DOHH2 (cell line): ENCODE measurements around the gene RBM12.

Source experiments
- H3F3A ChIP-seq: fragments of 200-600 bp; sonication (generic), shearing (Covaris generic); 2 replicates; pipeline ENCODE4 v1.6.0; 2016; ENCODE audit warnings: antibody characterized with exemption, mild to moderate bottlenecking; ENCODE audit not compliant: control insufficient read depth, insufficient read depth
- H3K27ac ChIP-seq: fragments of 200-600 bp; sonication (generic); 2 replicates; pipeline ENCODE4 v1.5.1; 2014; ENCODE audit warnings: low read depth, mild to moderate bottlenecking, low read length, moderate library complexity
- H3K27me3 ChIP-seq: fragments of 200-600 bp; sonication (generic); 2 replicates; pipeline ENCODE4 v1.6.1; 2014; ENCODE audit warnings: mild to moderate bottlenecking, low read length, mixed read lengths; ENCODE audit not compliant: control insufficient read depth
- H3K36me3 ChIP-seq: fragments of 200-600 bp; sonication (generic); 2 replicates; pipeline ENCODE4 v1.6.1; 2014; ENCODE audit warnings: mild to moderate bottlenecking, low read length, moderate library complexity, mixed read lengths; ENCODE audit not compliant: control insufficient read depth
- H3K4me1 ChIP-seq: fragments of 200-600 bp; sonication (generic); 2 replicates; pipeline ENCODE4 v1.6.1; 2014; ENCODE audit warnings: mild to moderate bottlenecking, low read length, mixed read lengths; ENCODE audit not compliant: control insufficient read depth
- H3K4me2 ChIP-seq: fragments of 200-600 bp; sonication (generic); 2 replicates; pipeline ENCODE4 v1.6.0; 2014; ENCODE audit warnings: mild to moderate bottlenecking, low read length, moderate library complexity
- H3K4me3 ChIP-seq: fragments of 200-600 bp; sonication (generic); 2 replicates; pipeline ENCODE4 v1.5.1; 2014; ENCODE audit warnings: mild to moderate bottlenecking, low read length, mixed read lengths
- H3K79me2 ChIP-seq: fragments of 200-600 bp; sonication (generic); 2 replicates; pipeline ENCODE4 v1.6.1; 2014; ENCODE audit warnings: mild to moderate bottlenecking, low read length, mixed read lengths; ENCODE audit not compliant: control insufficient read depth
- H3K9me2 ChIP-seq: fragments of 200-600 bp; sonication (generic); replicated peaks from 2 replicates; pipeline ENCODE4 v1.6.1; 2014; ENCODE audit warnings: mild to moderate bottlenecking, low read length, mixed read lengths; ENCODE audit not compliant: control insufficient read depth
- H3K9me3 ChIP-seq: fragments of 200-600 bp; sonication (generic); 2 replicates; pipeline ENCODE4 v1.6.1; 2014; ENCODE audit warnings: antibody characterized with exemption, low read length, mixed read lengths; ENCODE audit not compliant: control insufficient read depth, insufficient read depth
- H4K20me1 ChIP-seq: fragments of 200-600 bp; sonication (generic); 2 replicates; pipeline ENCODE4 v1.6.0; 2014; ENCODE audit warnings: low read depth, mild to moderate bottlenecking, antibody characterized with exemption, low read length, moderate library complexity; ENCODE audit not compliant: control insufficient read depth, insufficient read depth
- EZH2phosphoT487 ChIP-seq: fragments of 200-600 bp; sonication (generic); IDR thresholded peaks from 2 replicates; pipeline ENCODE4 v1.6.1; 2017; ENCODE audit warnings: borderline replicate concordance, mild to moderate bottlenecking, antibody characterized with exemption, low read length, moderate library complexity, mixed read lengths
- TF ChIP-seq, protein P1 (sequence below): fragments of 200-600 bp; sonication (generic); IDR thresholded peaks from one replicate; pipeline ENCODE4 v1.5.1; 2014; ENCODE audit warnings: antibody characterized with exemption, mild to moderate bottlenecking, low read depth, low read length; ENCODE audit not compliant: poor library complexity, severe bottlenecking

RBM12 gene

DNA sequence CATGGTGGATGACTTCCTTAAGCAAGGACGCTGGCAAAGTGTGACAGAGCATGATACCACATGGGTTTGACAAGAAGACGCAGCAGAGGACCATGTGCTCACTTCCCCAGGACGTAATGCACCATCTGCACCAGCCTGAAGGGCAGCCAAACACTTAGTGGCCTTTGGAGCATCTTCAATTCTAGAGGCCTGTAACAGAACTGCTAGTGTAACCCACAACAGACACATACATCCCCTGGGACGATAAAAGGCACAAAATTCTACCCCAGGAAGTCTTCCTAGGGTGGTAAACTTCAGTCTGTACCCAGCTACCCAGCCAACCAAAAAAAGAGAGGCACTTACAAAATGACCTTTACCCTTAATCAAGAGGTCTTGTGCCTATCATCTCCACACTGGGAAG, 9.2 kb upstream of the RBM12 start:
- Histone ChIP-seq H3K4me1 (no peaks in the 10 kb centered on the region), H3K27me3 (no peaks in the 10 kb centered on the region), H3K79me2 (no peaks in the 10 kb centered on the region), H3K4me3 (no peak overlapping the region), H4K20me1 (no peaks in the 10 kb centered on the region), H3K9me3 (no peaks in the 10 kb centered on the region), H3K9me2 (no peaks in the 10 kb centered on the region), H3K4me2 (no peak overlapping the region), H3K36me3 (peaks cover 36% of the 10 kb centered on the region), H3F3A (no peaks in the 10 kb centered on the region), H3K27ac (no peak overlapping the region)
- TF ChIP-seq, protein P1, sequence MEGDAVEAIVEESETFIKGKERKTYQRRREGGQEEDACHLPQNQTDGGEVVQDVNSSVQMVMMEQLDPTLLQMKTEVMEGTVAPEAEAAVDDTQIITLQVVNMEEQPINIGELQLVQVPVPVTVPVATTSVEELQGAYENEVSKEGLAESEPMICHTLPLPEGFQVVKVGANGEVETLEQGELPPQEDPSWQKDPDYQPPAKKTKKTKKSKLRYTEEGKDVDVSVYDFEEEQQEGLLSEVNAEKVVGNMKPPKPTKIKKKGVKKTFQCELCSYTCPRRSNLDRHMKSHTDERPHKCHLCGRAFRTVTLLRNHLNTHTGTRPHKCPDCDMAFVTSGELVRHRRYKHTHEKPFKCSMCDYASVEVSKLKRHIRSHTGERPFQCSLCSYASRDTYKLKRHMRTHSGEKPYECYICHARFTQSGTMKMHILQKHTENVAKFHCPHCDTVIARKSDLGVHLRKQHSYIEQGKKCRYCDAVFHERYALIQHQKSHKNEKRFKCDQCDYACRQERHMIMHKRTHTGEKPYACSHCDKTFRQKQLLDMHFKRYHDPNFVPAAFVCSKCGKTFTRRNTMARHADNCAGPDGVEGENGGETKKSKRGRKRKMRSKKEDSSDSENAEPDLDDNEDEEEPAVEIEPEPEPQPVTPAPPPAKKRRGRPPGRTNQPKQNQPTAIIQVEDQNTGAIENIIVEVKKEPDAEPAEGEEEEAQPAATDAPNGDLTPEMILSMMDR = no peak
- no peak for TF ChIP-seq EZH2phosphoT487

DNA sequence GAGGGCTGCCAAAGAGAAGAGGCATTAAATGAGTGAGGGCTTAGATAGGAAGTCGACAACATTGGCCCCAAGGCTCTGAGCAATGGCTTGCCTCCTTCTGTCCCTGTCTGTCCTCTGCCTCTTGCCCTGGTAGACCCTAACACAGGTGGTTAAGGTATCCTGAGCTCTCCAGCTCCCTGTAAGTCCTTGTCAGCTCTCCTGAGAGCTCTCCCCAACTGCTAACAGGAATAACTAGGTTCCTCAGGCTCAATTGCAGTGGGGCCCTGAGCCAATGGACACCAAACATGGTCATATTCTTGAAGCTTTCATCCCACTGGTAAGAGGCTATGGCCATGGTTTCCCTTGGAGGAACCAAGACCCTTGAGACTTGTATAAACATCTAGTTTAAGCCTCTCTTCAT, 5.0 kb upstream of the RBM12 start:
- peaks cover 40% of the 10 kb centered on the region for H3K36me3 ChIP-seq
- no peaks in the 10 kb centered on the region for H3K9me2 ChIP-seq
- no peaks in the 10 kb centered on the region for H4K20me1 ChIP-seq
- TF ChIP-seq EZH2phosphoT487 = no peak
- TF ChIP-seq, protein P1 = no peak
- peaks cover 12% of the 10 kb centered on the region; the same call in 1 of the 2 replicates for H3F3A ChIP-seq
- H3K27ac ChIP-seq = no peak overlapping the region
- no peak overlapping the region for H3K4me2 ChIP-seq
- no peaks in the 10 kb centered on the region for H3K9me3 ChIP-seq
- no peak overlapping the region for H3K4me3 ChIP-seq
- H3K4me1 ChIP-seq = peaks cover 5% of the 10 kb centered on the region
- peaks cover 5% of the 10 kb centered on the region for H3K79me2 ChIP-seq
- no peaks in the 10 kb centered on the region for H3K27me3 ChIP-seq

DNA sequence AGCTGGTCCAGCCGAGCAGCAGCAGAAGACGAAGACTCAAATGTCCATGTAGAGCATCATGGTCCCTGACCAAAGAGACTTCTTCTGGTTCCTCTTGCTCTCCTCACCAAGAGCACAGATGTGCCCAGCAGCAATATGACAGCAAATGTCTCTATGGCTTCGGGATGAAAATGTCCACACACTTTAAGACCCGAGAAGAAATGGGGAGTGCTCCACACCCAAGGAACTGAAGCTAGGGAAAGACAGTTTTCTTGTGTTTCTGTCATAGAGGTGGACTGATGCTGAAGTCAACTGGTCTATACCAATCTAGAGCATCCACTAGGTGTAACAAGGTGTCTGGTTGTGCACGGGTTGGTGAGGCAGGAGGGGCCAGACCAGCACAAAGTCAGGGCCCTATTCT, 4.5 kb upstream of the RBM12 start:
- peaks cover 12% of the 10 kb centered on the region; the same call in 1 of the 2 replicates for H3F3A ChIP-seq
- no peaks in the 10 kb centered on the region for H4K20me1 ChIP-seq
- no peak overlapping the region for H3K4me2 ChIP-seq
- H3K4me1 ChIP-seq = peaks cover 5% of the 10 kb centered on the region
- H3K9me3 ChIP-seq = no peaks in the 10 kb centered on the region
- no peaks in the 10 kb centered on the region for H3K27me3 ChIP-seq
- H3K4me3 ChIP-seq = no peak overlapping the region
- no peaks in the 10 kb centered on the region for H3K9me2 ChIP-seq
- H3K27ac ChIP-seq = no peak overlapping the region
- peaks cover 10% of the 10 kb centered on the region for H3K79me2 ChIP-seq
- H3K36me3 ChIP-seq = peaks cover 40% of the 10 kb centered on the region
- no peak for TF ChIP-seq EZH2phosphoT487
- TF ChIP-seq, protein P1 = no peak

DNA sequence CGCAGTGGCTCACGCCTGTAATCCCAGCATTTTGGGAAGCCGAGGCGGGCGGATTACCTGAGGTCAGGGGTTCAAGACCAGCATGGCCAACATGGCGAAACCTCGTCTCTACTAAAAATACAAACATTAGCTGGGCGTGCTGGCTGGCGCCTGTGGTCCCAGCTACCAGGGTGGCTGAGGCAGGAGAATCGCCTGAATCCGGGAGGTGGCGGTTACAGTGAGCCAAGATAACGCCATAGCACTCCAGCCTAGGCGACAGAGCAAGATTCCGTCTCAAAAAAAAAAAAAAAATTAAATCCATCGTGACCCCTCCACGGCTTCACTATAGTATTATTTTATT, 1.2 kb upstream of the RBM12 start:
- no peaks in the 10 kb centered on the region for H3K27me3 ChIP-seq
- no peaks in the 10 kb centered on the region for H3K9me2 ChIP-seq
- H3K9me3 ChIP-seq = no peaks in the 10 kb centered on the region
- TF ChIP-seq EZH2phosphoT487 = no peak
- TF ChIP-seq, protein P1 = no peak
- peaks cover 12% of the 10 kb centered on the region; the same call in 1 of the 2 replicates for H3F3A ChIP-seq
- H3K4me2 ChIP-seq = no peak overlapping the region
- peaks cover 53% of the 10 kb centered on the region for H3K36me3 ChIP-seq
- H4K20me1 ChIP-seq = peaks cover 29% of the 10 kb centered on the region
- H3K4me3 ChIP-seq = no peak overlapping the region
- peaks cover 33% of the 10 kb centered on the region for H3K4me1 ChIP-seq
- peaks cover 43% of the 10 kb centered on the region for H3K79me2 ChIP-seq
- H3K27ac ChIP-seq = no peak overlapping the region
